Medulla oblongata (tissue), 1 donor: ENCODE measurements around the gene CD300H.
"Not testable (repeated sequence)": the region's sequence is repeated elsewhere in the genome, so short reads cannot be mapped to it uniquely, and the experiment has no call there.

Source experiments
- DNase-seq: peaks from one replicate; pipeline ENCODE4 v3.0.0-alpha.2; 2015; ENCODE audit errors: extremely low spot score

The CD300H gene

GRCh38 chr17:74585711-74586110, 18.4 kb upstream of the CD300H start:
- no peak for DNase-seq

- DNase-seq: no peak
Observed at GRCh38 chr17:74584292-74585060, 17.2 kb upstream of the CD300H start.

GRCh38 chr17:74582633-74583032, 15.3 kb upstream of the CD300H start:
- DNase-seq: no peak

- no peak for DNase-seq
Observed at GRCh38 chr17:74579900-74580299, 12.6 kb upstream of the CD300H start.

- peak; percentile 14 for DNase-seq
Observed at GRCh38 chr17:74578979-74579378, 11.7 kb upstream of the CD300H start.

- DNase-seq: no peak
Observed at GRCh38 chr17:74574489-74575142, 7.3 kb upstream of the CD300H start.

- not testable (repeated sequence) for DNase-seq
Observed at GRCh38 chr17:74573635-74574034, 6.3 kb upstream of the CD300H start.

GRCh38 chr17:74573169-74573568, 5.9 kb upstream of the CD300H start:
- DNase-seq: no peak

GRCh38 chr17:74571621-74572270, 4.4 kb upstream of the CD300H start:
- no peak for DNase-seq

- peak; percentile 20 for DNase-seq
Observed at GRCh38 chr17:74569020-74570003, 2.0 kb upstream of the CD300H start.

GRCh38 chr17:74568106-74568873, 981 bp upstream of the CD300H start:
- DNase-seq: no peak

GRCh38 chr17:74566132-74566753, 1.1 kb downstream of the CD300H start:
- DNase-seq: no peak

GRCh38 chr17:74565126-74565525, 2.2 kb downstream of the CD300H start:
- no peak for DNase-seq

- DNase-seq: no peak
Observed at GRCh38 chr17:74563358-74563757, 4.0 kb downstream of the CD300H start.

- DNase-seq: no peak
Observed at GRCh38 chr17:74561586-74561985, 5.7 kb downstream of the CD300H start.

- DNase-seq: no peak
Observed at GRCh38 chr17:74558882-74559519, 8.3 kb downstream of the CD300H start.

- DNase-seq: not testable (repeated sequence)
Observed at GRCh38 chr17:74558402-74558801, 8.9 kb downstream of the CD300H start.

GRCh38 chr17:74555427-74555940, 11.8 kb downstream of the CD300H start:
- DNase-seq: no peak

- peak; percentile 18 for DNase-seq
Observed at GRCh38 chr17:74554909-74555308, 12.4 kb downstream of the CD300H start.

GRCh38 chr17:74552037-74552436, 15.3 kb downstream of the CD300H start:
- no peak for DNase-seq
